Erythroblast (primary cell): Measurements from ENCODE around the gene DHCR7.

ENCODE experiments used
- DNase-seq, 2 experiments: peaks; one replicate each; lab custom pipeline; 2025; lab: John Stamatoyannopoulos, UW
- GATA1 ChIP-seq: IDR thresholded peaks from 2 replicates; pipeline ENCODE4 v1.6.1; 2011; ENCODE audit warnings: low read depth, mild to moderate bottlenecking, control low read depth, low read length, moderate library complexity
- POLR2A ChIP-seq: IDR thresholded peaks from 2 replicates; pipeline ENCODE4 v1.6.1; 2011; ENCODE audit warnings: mild to moderate bottlenecking, low read length

Gene DHCR7

DNA sequence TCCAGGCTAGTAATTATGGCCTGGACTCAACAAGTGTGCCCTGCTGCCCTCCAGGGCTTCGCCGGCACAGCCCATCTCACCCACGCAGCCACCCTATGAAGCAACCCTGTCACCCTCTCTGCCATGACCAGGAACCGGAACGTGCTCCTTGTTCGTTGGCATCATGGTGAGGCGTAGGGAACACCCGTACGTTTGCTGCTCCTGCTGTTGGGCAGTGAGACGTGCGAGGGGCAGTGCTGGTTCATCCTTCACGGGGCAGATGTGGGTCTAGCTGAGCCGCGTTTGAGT is 25.5 kb upstream of the DHCR7 start:
- DNase-seq: no peak
- TF ChIP-seq POLR2A (no peak), GATA1 (no peak)

DNA sequence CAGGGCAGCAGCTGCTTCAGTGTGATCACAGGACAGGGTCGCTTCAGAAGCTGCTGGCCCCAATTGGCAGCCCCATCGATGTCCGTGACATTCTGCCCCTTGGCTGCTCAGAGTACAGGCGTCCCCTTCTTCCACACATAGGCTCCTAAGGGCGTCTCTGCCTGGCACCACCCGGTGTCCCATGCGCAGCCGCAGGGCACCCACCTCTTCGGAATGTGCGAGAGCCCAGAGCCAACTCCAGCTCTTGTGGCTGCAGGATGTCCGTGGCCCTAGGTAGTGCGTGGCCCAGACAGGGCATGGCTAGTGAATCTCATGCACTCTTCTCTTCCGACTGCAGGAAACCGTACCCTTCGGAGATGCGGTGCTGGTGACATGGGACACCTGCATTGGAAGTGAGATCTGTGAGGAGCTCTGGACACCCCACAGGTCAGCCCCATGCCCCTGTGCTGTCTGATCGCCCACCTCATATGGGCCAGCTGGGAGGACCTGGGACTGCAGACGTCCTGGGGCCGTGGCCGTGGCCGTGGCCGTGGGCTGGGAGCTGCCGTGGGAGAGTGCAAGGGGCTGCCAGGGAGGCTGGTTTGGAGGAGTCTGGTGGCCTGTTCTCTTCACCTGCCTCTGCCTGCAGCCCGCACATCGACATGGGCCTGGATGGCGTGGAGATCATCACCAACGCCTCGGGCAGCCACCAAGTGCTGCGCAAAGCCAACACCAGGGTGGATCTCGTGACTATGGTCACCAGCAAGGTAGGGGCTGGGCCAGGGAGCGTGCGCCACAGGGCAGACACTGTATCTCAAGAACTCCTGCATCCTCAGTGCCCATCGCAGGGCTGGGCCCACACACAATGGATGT is 25.0 kb upstream of the DHCR7 start:
- TF ChIP-seq POLR2A (no peak), GATA1 (no peak)
- DNase-seq: no peak

DNA sequence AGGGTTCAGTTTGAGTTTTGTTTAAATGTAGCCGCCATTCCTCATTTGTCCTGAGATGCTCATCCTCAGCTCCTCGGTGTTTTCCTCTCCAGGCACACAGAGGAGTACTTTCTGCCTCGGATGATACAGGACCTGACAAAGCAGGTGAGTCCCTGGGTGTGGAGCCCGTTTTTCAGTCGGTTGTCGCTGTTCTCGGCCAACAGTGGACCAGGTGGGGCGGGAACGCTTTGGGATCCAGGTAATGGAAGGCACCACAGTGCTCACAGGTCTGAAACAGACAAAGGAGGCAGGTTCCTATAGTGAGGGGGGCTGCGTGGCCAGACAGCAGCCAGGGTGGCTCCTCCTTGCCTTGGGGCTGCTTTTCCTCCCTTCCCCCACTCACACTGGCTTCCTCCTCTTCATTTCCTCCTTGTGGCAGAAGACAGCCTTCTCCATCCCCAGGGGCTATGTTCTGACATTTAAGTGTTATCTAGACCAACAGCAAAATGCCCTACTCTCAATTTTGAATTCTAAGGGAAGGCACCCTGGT is 24.2 kb upstream of the DHCR7 start:
- TF ChIP-seq POLR2A (no peak), GATA1 (no peak)
- no peak for DNase-seq

GRCh38 chr11:71470946-71471345 is 22.8 kb upstream of the DHCR7 start:
- TF ChIP-seq POLR2A (no peak), GATA1 (no peak)

DNA sequence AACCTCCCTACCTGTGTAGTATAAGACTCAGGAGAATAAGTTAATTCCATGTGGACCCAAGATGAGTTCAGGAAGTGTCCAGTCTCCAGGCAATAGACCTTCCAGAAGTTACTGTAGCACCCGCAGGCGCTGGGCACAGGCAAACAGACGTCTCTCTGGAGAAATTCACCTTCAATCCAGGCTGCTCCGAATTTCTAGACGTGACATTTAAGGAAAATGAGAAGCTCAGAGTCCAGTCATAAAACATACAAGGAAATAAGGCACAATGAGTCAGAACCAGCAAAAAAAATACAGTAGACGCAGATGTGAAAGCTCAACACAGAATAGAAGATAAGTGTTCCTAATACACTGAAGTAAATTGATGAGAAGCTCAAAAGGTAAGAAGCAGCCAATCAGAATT is 19.0 kb upstream of the DHCR7 start:
- TF ChIP-seq GATA1 (no peak), POLR2A (no peak)
- DNase-seq: no peak

More at GRCh38 chr11:71470946-71471345, 22.8 kb upstream of the DHCR7 start:
- no peak for DNase-seq

DNA sequence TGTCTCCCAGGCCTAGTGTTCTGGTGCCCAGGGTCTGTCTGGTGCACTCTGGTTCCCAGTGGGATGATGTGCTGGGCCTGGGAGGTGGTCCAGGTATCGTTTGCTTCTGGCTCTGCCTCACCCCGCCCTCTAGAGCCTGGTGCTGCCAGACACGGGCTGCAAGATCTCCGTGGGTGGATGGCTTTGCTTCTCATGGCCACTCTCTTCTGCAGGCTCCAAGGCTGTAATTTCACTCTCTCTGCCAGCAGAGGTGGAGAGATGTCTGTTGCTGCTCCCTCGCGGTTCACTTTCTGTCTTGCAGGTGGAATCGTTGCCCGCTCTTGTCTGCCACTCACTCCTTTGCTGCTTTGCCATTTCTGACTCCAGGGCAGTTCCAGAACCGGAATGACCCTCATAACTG is 18.2 kb upstream of the DHCR7 start:
- TF ChIP-seq POLR2A (no peak), GATA1 (no peak)
- DNase-seq: no peak

DNA sequence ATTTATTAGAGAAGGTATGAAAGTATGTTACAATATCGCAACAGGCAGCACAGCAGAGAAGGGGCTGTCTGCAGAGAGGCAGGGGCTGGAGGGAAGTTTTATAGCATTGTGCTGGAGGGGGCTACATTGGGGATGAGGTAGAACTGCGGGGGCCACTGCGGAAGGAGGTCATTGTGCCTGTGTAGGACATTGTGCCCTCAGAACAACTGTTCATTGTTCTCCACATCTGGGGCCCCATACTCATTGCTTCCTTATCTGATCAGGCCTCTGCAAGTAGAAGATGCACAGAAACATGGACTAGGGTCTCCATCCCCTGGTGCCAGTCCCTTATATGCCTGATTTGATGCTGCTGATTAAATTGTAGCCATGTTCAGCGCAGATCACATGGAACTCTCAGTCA is 16.9 kb upstream of the DHCR7 start:
- TF ChIP-seq POLR2A (no peak), GATA1 (no peak)

GRCh38 chr11:71463331-71464211 is 15.4 kb upstream of the DHCR7 start:
- no peak for DNase-seq
- TF ChIP-seq GATA1 (no peak), POLR2A (no peak)

More for the DNA sequence above, 16.9 kb upstream of the DHCR7 start:
- no peak for DNase-seq

DNA sequence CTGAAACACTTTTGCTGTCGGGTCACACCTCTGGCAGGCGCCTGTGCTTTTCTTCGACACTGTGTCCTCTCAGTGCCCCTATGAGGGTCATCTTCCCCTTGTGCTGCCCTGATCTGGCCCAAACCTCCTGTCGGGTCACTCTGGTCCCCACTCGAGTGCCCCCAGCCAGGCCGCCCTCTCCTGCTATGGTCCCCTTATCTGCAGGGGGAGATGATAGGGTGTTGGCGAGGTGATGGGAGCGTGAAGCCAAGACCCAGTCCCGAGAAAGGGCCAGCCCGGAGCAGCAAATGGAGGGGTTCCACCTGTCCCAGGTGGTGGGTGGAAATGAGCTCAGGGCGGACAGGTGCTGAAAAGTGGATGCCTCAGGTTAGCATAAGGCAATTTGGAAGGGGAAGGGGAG is 14.5 kb upstream of the DHCR7 start:
- DNase-seq: no peak
- no peak for TF ChIP-seq POLR2A
- no peak for TF ChIP-seq GATA1

- no peak for DNase-seq
- TF ChIP-seq POLR2A: no peak
- no peak for TF ChIP-seq GATA1
Measured at GRCh38 chr11:71461696-71462095, 13.5 kb upstream of the DHCR7 start.

DNA sequence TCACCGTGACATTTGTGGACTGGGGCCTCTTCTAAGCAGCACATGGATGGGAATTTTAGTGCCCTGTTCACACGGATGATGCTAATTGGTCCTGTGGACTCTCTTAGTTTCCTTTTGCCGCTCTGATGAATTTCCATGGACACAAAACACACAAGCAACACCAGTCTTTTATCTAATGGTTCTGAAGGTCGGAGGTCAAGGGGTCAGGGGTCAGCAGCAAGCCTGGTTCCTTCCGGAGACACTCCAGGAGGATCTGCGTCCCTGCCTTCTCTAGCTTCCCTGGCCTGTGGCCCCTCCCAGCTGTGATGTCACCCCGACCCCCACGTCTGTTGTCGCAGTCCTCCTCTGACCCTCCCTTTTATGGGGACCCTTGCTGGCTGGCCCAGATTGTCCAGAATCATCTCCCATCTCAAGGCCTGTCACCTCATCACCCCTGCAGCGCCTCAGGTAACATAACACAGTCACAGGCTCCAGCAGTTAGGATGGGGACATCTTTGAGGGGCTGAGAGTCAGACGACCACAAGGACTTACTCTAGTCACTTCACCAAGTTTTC is 11.7 kb upstream of the DHCR7 start:
- TF ChIP-seq POLR2A: no peak
- no peak for TF ChIP-seq GATA1
- no peak for DNase-seq

GRCh38 chr11:71459076-71459766 is 11.0 kb upstream of the DHCR7 start:
- no peak for DNase-seq
- TF ChIP-seq GATA1 (no peak), POLR2A (no peak)

DNA sequence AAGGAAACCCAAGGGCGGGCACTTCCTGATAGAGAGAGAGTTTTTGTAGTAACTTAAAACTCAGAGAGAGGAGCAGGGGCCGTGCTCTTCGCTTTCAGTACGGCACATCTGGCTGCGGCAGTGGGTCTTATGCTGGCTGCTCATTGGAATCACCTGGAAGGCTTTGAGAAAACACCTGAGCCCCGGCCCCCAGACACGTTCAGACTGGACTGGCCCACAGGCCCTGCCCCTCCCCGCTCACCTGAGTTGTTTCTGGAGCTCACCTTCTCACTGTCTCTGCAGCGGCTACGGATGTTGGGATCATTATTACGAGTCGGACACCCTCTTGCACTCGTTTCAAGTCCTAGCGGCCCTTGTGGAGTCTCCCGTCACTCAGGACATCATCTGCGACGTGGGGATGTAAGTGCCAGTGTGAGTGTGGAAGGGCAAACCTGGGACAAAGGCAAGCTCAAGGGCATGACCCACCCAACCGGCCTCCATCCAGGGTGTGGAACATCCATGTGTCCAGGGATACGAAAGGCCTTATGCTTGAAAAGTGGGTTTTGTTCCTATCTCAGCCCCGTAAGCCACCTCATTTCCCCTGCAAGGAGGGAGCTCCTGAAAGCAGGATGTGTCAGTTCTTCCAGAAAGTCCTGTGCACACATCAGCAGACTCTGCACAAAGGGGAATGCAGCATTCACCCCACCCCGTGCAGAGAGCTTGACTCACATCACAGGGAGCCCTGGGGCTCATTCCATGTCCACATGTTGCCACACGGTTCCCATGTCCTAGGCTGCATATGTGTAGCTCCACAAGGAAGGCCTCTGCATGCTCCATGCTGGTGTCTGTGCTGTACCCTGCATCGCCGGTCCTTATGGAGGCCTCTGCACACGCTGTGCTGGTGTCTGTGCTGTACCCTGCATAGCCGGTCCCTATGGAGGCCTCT is 10.2 kb upstream of the DHCR7 start:
- DNase-seq: no peak
- TF ChIP-seq GATA1 (no peak), POLR2A (no peak)
